GM12892 (cell line): ENCODE measurements around the gene ZCCHC7.

Experiments
- POLR2A ChIP-seq: IDR thresholded peaks from 2 replicates; pipeline ENCODE4 v1.6.1; 2011; ENCODE audit warnings: low read depth, low read length, control low read depth
- POLR2AphosphoS5 ChIP-seq: IDR thresholded peaks from 2 replicates; pipeline ENCODE4 v1.6.1; 2011; ENCODE audit warnings: low read depth, low read length, control low read depth

GRCh38 chr9:37385286-37385685 is 264.9 kb downstream of the ZCCHC7 start:
- no peak for TF ChIP-seq POLR2AphosphoS5
- no peak for TF ChIP-seq POLR2A
